GM20000 (cell line): ENCODE data around the gene MINDY4B.

Source experiments
- DNase-seq: peaks from one replicate; pipeline ENCODE4 v3.0.0; 2012; ENCODE audit warnings: low spot score
- CTCF ChIP-seq: IDR thresholded peaks from 2 replicates; pipeline ENCODE4 v1.5.1; 2012; ENCODE audit warnings: mild to moderate bottlenecking, control low read depth; ENCODE audit errors: extremely low read depth, missing control alignments

Gene MINDY4B

GRCh38 chr3:150901793-150902192 lies 3.4 kb downstream of the MINDY4B start:
- DNase-seq = no peak

GRCh38 chr3:150899141-150899540 lies 6.1 kb downstream of the MINDY4B start:
- DNase-seq = no peak
- TF ChIP-seq CTCF = no peak

More at GRCh38 chr3:150901793-150902192, 3.4 kb downstream of the MINDY4B start:
- TF ChIP-seq CTCF = no peak

GRCh38 chr3:150898046-150898754 lies 7.0 kb downstream of the MINDY4B start:
- DNase-seq = no peak
- no peak for TF ChIP-seq CTCF

GRCh38 chr3:150897592-150897991 lies 7.6 kb downstream of the MINDY4B start:
- DNase-seq = no peak
- no peak for TF ChIP-seq CTCF

GRCh38 chr3:150890831-150891230 lies 14.4 kb downstream of the MINDY4B start:
- TF ChIP-seq CTCF = no peak
- DNase-seq = no peak

- no peak for DNase-seq
- no peak for TF ChIP-seq CTCF
These were observed 14.9 kb downstream of the MINDY4B start for GRCh38 chr3:150890295-150890694.

GRCh38 chr3:150889106-150889505 lies 16.1 kb downstream of the MINDY4B start:
- TF ChIP-seq CTCF = no peak
- no peak for DNase-seq
